ENCODE results near the gene SVBP.
"Not testable (repeated sequence)": the region's sequence is repeated elsewhere in the genome, so short reads cannot be mapped to it uniquely, and the experiment has no call there.

Gene SVBP

DNA sequence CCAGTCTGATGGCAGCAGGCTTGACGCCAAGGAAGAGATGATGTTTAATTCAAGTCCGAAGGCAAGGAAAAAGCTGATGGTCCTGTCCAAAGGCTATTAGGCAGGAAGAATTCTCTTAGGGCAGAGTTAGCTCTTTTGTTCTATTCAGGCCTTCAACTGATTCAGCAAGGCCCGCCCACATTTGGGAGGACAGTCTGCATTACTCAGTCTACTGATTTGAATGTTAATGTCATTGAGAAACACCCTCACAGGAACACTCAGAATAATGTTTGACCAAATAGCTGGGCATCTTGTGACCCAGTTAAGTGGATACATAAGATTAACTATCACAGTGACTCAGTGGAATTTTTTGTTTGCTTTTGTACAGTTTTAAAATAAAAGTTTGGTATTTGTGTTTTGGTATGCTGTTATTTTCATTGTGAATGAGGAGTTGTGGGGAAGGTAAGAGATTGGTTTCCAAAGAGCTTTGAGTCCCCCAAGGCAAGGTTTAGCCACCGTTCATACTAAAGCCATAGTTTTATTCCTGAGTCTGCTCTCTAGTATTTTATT is 27.5 kb upstream of the SVBP start:
- no peak for FAIRE-seq
- DNase-seq (ENCODE audit: extremely low spot score, insufficient read length, low read depth), result no peak

DNA sequence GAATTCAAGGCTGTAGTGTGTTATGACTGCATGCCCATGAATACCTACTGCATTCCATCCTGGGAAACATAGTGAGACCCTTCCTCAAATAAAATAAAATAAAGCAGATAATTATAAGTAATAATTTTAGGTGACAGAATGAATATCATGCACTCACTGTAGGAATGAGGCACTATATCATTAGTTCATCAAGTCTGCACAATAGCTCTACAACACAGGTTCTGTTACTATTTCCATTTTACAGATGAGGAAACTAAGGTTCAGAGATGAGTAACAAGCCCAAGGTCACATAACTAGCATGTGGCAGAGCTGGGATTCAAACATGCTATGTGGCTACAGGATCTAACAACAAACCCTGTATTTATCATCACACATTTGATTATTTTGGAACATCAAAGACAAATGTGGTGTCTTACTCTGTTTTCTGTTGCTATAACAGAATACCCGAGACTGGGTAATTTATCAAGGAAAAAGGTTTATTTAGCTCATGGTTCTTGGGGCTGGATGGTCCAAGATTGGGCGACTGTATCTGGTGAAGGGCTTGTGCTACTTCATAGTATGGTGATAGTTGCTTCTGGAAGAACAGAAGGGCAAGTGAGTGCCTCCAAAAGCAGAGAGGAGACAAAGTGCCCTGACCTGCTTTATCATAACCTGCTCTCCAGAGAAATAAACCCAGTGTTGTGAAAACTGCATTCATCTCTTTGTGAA is 24.4 kb upstream of the SVBP start:
- FAIRE-seq (no peak), DNase-seq (ENCODE audit: extremely low spot score, insufficient read length, low read depth) (no peak)

DNA sequence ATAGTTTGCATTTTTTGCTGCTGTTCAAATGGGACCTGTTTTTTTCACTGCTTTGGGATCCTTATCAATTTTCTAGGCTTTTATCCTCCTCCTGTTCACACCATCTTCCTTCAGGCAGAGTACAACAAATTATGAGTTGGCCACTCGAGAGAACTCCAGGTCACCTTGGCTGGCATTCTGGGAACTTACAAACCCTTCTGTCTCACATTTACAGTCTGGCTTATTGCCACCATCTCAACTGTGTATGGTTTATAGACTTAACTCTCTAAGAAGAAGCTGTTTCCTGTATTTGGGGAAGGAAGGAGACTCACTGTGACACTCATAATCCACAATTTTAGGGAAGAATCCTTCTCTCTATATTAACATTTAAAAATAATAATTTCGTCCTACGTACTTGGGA is 23.8 kb upstream of the SVBP start:
- FAIRE-seq (no peak), DNase-seq (ENCODE audit: extremely low spot score, insufficient read length, low read depth) (no peak)

DNA sequence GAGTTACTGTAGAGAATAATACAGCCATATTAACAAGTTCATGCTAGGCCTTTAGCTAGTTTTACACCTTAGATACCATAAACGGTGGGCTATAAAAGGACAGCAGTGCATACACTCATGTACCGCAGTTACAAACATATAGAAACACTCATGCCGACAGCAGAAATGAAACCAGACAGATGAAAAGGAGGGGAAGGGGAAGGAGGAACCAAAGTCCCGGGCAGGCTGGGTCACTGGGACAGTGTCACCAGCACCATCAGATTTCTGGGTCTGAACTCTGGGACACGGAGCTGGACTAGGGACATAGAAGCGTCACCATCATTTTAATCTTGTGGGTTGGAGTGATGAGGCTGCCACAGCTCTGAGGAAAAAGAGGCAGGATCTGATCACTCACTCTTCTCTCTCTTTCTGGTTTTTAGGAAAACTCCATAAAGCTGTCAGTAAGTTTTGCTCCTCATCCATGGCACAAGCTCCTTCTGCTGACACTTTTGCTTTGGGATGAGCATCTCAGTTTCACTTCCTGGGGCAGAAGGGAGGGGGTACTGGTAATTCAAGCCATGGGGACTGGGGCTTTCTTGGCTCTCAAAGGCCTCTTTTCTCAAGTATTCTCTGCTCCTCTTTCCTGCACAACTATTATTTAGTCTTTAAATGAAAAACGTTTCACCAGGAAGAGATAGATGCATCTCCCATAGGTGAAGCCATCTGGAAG is 21.4 kb upstream of the SVBP start:
- DNase-seq (ENCODE audit: extremely low spot score, insufficient read length, low read depth) (no peak), FAIRE-seq (peak; percentile 31)

DNA sequence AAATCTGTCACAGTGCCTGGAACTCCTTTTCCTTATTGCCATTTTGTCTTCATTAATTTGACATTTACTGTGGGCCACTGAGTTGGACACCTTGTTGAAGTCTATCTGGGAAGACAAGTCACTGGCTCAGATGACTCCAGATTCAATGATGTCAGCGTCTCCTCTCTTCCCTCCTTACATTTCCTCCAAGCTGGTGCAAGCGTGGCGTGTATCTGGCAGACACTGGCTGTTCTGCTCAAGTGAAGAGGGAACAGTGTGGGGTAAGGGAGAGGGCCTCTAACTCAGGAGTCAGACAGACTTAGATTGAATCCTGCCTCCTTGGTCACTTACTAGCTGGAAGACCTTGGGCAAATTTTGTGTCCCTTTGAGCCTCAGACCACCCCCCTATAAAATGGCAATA is 20.5 kb upstream of the SVBP start:
- no peak for FAIRE-seq
- no peak for DNase-seq (ENCODE audit: extremely low spot score, insufficient read length, low read depth)

DNA sequence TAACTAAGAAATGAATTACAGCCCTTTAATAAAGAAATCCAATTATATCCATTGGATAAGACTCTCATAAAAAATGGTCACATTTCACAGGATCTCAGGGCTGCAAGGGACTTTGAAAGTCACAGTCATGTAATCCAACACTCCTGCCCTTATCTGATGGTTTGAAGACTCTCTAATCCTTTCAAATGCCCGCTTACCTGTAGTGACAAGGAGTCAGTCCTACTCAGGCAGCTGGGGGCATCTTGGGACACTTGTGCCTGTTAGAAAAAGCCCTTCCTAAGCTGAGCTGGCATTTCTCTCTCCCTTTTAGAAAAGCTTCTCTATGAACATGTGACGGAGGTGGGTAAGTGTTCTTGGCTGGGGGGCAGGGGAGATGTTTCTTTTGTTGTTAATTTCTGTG is 18.2 kb upstream of the SVBP start:
- no peak for DNase-seq (ENCODE audit: extremely low spot score, insufficient read length, low read depth)
- FAIRE-seq, result no peak

DNA sequence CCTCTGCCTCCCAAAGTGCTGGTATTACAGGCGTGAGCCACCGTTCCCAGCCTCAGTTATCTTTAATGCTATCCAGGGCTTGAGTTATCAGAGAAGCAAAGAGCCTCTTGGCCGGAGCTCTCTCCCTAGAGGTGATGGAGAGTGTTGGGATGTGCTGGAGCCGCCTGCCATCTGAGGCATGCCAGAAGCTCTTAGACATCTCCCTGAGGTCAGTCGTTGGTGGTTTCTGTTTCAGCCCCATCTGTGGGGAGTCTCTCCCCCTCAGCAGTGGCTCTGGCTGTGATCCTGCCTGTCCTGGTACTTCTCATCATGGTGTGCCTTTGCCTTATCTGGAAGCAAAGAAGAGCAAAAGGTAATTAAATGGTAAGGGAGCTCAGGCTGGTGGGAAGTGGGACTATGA is 17.6 kb upstream of the SVBP start:
- FAIRE-seq (no peak), DNase-seq (ENCODE audit: extremely low spot score, insufficient read length, low read depth) (no peak)

DNA sequence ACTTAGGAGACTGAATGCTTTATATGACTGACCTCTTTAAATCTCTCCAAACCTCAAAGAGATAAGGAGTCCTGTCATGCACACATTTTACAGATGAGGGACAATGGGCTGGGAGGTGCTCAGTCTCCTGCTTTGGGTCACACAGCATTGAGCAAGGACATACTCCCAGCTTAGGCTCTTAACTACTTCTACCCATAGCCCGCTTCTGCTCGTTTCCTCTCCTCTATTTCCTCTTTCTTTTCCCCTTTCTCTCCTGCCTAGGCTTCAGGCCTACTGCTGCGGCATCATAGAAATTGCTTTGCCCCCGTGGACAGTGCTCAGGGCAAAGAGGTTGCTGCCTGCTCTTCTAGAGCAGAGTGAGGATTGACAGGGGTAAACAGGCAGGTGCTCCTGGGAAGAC is 16.8 kb upstream of the SVBP start:
- FAIRE-seq, result no peak
- DNase-seq (ENCODE audit: extremely low spot score, insufficient read length, low read depth), result no peak

DNA sequence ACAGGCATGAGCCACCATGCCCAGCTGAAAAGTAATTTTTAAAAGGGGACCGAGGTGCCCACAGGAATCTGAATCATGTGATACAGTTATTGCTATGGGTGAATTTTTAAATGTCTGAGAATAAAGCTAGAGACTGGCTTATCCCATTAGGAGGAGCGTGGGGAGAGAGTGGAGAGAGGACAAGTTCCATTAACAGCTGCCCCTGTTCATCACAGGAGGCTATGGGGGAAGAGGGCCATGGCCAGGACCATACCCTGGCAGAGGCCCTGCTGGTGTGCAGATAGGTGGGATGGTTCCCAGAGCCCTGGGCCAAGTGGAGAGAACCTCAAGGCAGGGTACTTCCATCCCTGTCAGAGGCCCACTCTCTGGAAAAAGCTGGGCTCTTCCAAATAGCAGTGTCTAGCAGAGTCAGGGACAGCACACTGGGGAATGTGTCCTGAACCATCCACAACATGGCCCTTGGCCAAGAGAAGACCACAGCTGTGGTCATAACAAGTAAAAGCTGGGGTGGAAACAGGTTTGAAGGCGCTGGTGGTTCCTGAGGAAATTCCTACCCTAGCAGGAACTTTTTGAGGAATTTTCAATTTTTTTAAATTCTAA is 15.5 kb upstream of the SVBP start:
- FAIRE-seq (no peak), DNase-seq (ENCODE audit: extremely low spot score, insufficient read length, low read depth) (no peak)

DNA sequence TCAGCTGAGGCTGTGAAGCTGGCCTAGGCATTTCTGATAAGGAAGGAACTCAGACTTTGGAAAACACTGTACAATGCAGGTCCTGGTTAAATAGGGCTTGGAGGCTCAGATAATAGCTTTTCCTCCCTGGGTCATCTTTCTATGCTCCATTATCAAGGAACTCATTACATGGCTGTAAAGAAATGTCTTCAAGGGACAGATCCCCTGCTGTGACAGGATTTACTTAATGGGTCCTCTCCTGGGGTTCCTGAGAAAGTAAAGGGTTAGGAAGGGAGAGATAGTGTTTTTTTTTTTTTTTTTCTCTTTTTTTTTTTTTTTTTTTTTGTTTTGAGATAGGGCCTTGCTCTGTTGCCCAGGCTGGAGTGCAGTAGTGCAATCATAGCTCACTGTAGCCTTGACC is 14.1 kb upstream of the SVBP start:
- no peak for FAIRE-seq
- DNase-seq (ENCODE audit: extremely low spot score, insufficient read length, low read depth), result no peak

DNA sequence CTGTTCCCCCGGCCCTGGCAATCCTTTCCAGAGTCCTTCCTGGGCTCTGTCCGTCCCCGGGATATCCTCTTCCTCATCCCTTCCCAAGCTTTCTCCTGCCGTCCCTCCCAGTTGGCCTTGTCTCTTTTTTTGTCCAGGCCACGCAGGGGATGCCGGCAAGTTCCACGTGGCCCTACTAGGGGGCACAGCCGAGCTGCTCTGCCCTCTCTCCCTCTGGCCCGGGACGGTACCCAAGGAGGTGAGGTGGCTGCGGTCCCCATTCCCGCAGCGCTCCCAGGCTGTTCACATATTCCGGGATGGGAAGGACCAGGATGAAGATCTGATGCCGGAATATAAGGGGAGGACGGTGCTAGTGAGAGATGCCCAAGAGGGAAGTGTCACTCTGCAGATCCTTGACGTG is 13.4 kb upstream of the SVBP start:
- FAIRE-seq, result no peak
- DNase-seq (ENCODE audit: extremely low spot score, insufficient read length, low read depth), result no peak

DNA sequence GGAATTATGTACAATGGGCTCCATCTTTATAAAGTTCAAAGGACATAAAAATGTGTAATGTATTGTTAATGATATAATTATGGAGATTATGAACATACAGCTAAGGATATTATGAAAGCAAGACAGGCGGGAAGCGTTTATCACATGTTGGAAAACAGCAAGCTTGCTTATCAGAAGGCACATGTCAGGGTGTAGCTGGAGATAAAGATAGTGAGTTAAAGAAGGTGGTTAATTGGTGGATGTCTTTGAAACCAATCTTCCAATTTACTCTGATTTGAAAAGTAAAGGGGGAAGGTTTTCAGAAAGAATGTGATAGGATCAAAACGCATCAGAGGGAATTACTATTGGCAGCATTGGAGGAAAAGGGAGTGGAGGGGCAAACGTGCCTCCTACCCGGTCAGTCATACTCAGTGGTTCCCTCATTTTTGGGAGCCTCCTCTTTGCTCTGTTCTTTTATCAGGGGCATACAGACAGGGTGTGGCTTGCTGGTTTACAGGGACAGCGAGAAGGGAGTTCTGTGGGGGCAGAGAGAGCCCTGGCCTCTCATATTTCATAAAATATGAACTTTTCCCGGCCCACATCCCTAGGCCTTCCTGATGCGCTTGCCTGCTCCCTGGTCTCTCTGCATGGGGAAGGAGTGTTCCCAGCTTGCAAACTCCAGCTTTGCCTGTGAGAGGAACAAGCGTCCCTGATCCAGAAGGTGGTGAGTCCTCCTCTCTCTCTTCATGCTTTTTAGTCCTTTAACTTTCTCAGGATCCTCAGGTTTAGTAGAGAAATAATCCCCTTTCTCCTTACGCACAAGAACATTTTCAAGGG is 8.0 kb upstream of the SVBP start:
- FAIRE-seq (no peak), DNase-seq (ENCODE audit: extremely low spot score, insufficient read length, low read depth) (no peak)

DNA sequence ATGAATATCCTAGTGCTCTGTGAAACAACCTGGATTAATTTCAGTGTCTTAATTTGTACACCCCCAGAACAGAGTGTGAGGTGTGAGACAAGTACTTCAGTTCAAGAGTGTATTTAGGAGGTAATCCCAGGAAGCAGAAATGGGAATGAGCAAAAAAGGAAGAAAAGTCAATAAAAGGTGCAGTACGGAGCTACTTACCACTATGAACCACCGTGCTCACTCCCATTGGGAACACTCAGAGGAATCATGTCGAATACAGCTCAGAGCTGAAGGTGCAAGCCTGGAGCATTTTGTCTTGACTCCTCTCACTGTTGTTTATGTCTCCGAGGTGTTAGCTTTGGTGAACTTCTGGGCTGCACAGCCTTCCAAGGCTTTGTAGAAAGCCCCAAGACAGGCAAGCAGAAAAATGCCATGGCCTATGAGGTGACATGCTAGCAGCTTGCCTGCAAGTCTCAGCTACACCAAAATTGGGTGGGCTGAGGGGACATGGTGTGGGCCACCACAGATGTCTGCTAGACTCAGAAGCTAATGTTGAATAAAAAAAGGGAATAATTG is 7.4 kb upstream of the SVBP start:
- no peak for FAIRE-seq
- DNase-seq (ENCODE audit: extremely low spot score, insufficient read length, low read depth), result no peak

DNA sequence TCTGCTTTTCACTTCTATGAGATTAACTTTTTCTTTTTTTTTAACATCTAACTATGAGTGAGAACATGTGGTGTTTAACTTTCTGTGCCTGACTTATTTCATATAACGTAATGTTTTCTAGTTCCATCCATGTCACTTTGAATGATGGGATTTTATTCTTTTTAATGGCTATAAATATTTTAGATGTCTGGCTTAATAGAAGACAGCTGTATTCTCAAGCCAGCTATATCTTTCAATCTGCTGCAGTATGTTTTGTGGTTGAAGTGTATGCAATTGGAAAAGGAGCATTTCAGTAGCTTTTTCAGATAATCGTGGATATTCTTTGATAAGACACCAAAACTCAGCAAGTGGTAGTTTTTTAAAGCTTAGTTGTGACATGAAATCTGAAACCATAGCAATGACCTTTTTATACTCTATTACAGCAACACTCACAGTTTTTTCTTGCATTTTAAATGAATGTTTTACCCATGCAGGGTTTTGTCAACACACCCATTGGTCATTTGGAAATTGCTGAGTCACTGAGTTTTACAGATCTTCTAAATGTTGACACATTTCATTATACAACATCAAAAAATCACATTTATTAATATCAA is 5.7 kb upstream of the SVBP start:
- DNase-seq (ENCODE audit: extremely low spot score, insufficient read length, low read depth), result no peak
- no peak for FAIRE-seq

DNA sequence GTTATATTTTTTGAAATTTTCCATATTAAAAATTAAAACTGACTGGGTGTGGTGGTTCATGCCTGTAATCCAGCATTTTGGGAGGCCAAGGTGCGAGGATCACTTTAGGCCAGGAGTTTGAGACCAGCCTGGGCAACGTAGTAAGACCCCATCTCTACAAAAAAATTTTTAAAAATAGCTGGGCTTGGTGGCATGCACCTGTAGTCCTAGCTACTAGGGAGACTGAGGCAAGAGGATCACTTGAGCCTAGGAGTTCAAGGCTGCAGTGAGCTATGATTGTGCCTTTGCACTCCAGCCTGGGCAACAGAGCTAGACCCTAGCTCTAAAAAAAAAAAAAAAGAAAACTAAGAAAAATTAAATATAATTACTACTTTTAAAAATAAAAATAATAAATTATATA is 4.5 kb upstream of the SVBP start:
- DNase-seq (ENCODE audit: extremely low spot score, insufficient read length, low read depth) (no peak), FAIRE-seq (no peak)

DNA sequence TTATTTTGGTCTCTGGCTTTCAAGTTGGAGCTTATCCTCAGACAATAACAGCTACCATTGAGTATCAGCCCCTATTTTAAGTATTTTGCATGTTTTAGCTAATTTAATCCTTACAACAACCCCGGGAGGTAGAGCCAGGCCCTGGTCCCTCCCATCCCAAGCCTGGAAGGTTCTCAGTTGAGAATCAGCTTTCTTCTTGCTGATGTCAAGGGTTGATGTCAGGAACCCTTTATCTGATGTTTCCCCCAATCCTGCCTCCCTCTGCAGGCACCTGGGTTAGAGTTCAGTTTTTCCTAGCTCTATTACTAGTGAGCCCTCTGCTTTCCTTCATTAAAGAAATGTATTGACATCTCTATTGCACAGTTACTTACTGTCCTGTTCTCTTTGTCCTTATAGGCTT is 3.6 kb upstream of the SVBP start:
- DNase-seq (ENCODE audit: extremely low spot score, insufficient read length, low read depth) (no peak), FAIRE-seq (no peak)

DNA sequence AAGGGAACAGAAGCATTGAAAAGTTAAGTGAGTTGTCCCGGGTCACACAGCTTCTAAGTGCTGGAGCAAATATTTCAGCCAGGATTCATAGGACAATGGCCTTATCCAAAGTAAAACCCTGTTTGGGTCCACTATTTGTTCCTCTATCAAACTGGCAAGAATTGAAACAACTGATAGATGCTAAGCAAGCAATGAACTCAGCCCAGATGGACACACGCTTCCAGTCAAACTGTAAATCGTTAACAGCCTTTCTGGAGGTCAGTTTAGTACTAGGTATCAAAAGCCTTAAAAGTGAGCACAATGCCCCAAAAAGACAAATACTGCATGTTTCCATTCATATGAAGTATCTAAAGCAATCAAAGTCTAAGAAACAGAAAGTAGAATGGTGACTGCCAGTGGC is 779 bp upstream of the SVBP start:
- FAIRE-seq (no peak), DNase-seq (ENCODE audit: extremely low spot score, insufficient read length, low read depth) (no peak)

DNA sequence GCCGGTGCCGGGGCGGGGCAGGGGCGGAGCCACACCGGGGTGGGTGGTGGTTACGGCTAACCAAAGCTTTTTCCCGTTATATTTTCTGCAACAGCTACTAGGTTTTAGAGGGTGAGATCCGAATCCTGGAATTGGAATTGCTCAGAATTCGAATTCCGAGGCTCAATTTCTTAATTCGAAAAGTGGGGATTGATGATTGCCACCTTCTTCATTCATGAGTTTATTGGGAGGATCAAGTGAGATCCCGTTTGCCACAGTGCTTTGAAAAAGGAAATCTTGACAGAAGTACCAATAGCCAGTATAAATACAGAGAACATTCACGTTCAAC is 207 bp upstream of the SVBP start:
- FAIRE-seq (no peak), DNase-seq (ENCODE audit: extremely low spot score, insufficient read length, low read depth) (no peak)

DNA sequence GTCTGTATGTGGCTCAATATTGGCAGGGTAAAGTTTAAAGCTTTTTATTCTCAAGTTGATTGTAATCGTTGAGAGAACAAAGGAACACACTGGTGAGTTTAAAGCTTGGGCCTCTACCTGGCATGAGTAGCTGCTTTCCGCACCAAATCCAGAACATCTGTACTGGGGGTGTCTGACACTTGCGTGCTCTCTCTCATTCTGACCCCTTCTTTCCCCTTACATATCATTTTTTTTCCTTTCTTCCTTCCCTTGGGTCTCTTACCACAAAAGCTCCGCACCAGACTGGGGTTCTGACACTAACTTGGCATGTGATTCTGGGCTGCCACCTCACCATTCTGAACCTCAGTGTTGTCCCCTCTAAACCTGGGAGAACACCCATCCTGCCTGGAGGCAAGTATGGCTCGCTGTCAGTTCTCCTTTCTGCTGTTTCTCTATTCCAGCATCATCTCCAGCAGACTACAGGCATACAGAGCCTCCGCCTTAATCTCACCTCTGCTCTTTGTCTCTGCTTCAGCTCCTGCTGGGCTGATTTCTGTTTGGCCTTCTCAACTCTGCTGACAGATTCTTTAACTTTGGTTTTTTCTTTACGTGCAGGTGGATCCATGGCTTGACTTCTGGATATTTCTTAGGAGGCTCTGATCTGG is 1.1 kb downstream of the SVBP start:
- FAIRE-seq, result no peak
- DNase-seq (ENCODE audit: extremely low spot score, insufficient read length, low read depth), result no peak

DNA sequence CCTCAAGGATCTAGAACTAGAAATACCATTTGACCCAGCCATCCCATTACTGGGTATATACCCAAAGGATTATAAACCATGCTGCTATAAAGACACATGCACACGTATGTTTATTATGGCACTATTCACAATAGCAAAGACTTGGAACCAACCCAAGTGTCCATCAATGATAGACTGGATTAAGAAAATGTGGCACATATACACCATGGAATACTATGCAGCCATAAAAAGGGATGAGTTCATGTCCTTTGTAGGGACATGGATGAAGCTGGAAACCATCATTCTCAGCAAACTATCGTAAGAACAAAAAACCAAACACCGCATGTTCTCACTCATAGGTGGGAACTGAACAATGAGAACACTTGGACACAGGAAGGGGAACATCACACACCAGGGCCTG is 2.4 kb downstream of the SVBP start:
- FAIRE-seq; DNase-seq (ENCODE audit: extremely low spot score, insufficient read length, low read depth): not testable (repeated sequence)
